ENCODE measurements around the gene ERI3.

GRCh38 chr1:44250068-44250781 lies 104.8 kb downstream of the ERI3 start:
- TF ChIP-seq, protein P1, sequence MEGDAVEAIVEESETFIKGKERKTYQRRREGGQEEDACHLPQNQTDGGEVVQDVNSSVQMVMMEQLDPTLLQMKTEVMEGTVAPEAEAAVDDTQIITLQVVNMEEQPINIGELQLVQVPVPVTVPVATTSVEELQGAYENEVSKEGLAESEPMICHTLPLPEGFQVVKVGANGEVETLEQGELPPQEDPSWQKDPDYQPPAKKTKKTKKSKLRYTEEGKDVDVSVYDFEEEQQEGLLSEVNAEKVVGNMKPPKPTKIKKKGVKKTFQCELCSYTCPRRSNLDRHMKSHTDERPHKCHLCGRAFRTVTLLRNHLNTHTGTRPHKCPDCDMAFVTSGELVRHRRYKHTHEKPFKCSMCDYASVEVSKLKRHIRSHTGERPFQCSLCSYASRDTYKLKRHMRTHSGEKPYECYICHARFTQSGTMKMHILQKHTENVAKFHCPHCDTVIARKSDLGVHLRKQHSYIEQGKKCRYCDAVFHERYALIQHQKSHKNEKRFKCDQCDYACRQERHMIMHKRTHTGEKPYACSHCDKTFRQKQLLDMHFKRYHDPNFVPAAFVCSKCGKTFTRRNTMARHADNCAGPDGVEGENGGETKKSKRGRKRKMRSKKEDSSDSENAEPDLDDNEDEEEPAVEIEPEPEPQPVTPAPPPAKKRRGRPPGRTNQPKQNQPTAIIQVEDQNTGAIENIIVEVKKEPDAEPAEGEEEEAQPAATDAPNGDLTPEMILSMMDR (IDR thresholded peaks at IDR 0.05): no peak
- no peak for TF ChIP-seq ZFP36 (IDR thresholded peaks at IDR 0.05; ENCODE audit: borderline replicate concordance, partially characterized antibody)
- TF ChIP-seq POLR2A (IDR thresholded peaks at IDR 0.05; ENCODE audit: low read length): no peak
- TF ChIP-seq ELK1 (IDR thresholded peaks at IDR 0.05; ENCODE audit: low read depth, low read length): no peak
- TF ChIP-seq EHMT2 (IDR thresholded peaks at IDR 0.05; ENCODE audit: low read depth): no peak
- no peak for TF ChIP-seq POLR2AphosphoS2 (conservative IDR thresholded peaks at IDR 0.05; ENCODE audit: low read length)
